Right kidney (tissue), 1 donor: ENCODE results near the gene FHDC1.

ENCODE experiments used
- DNase-seq: peaks from one replicate; pipeline ENCODE4 v3.0.0-alpha.2; 2016

FHDC1 gene

GRCh38 chr4:152936446-152937335 is 568 bp downstream of the FHDC1 start:
- peak; percentile 79 for DNase-seq

- peak; percentile 80 for DNase-seq
Measured at GRCh38 chr4:152937336-152938236, 1.5 kb downstream of the FHDC1 start.

- DNase-seq, result no peak
Measured at GRCh38 chr4:152938237-152938947, 2.3 kb downstream of the FHDC1 start.

DNA sequence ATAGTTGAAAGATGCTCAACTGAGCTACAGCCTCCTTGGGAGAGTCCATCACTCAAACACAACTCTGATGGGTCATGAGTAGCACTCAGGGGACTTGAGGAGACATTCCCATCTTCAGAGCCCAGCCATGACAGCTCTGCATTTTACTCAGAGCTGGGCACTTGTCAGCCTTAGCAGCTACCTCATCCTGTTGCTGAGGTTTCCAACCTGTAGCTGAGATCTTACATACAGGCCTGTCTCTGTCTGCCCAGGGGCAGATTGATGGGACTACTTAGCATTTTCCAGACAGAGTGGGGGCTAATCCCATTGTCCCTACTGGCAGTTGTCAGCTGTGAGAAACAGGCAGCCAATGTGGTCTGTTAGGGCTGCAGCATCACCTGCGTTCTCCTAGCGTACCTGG is 3.5 kb downstream of the FHDC1 start:
- DNase-seq, result no peak

DNA sequence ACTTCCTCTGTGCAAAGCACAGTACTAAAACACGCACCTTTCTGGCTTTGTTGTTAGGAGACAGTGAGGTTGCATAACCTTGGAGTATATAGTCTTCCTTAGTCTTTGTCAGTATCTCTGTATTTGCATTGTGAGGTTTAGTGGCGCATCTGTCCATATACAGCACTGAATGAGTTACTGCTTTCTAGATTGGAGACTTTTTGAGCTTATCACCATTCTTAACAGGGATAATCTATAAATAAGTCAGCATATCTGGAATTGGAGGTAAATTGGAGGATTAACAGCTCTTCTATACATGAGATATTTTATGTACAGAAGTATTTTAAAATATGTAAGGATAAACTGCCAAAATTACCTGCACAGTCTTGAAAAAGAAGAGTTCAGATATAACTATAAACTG is 4.3 kb downstream of the FHDC1 start:
- no peak for DNase-seq

GRCh38 chr4:152941411-152941810 is 5.3 kb downstream of the FHDC1 start:
- DNase-seq, result no peak

DNA sequence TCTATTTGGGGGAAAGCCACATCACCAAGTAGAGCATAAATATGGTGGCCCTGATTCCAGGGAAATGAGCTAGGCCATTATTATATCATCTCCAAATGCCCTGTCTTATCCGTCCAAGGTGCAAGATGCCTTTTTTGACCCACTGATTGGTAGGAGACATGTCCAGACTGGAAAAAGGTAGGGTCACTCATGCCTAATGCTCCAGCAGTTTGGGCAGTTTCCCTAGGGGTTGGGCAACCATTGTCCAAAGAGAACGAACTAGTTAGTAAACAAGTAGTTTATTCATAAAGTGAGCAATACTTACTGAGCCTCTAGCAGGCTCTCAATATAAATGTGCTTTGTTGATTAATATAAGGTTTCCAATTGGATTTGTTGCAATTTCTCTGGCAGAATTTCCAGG is 6.2 kb downstream of the FHDC1 start:
- no peak for DNase-seq

DNA sequence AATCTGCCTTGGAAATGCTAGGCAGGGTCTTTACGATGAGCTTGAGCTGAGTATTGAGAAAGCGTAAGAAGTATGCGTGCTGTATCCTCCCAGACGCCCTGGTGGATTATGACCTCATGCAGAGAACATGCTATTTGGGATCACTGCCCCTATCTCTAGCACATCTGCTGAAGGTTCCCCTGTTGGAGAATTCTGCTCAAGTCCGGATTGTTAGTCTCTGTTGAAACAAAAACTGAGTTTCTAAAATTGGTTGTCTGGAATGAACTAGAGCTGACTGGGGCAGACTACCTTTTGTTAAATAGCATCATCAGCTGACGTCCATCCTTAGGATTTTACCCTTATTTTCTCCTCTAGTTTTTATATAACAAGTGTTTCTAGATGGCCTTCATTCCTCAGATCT is 7.5 kb downstream of the FHDC1 start:
- DNase-seq, result no peak

GRCh38 chr4:152944666-152945320 is 8.7 kb downstream of the FHDC1 start:
- no peak for DNase-seq

DNA sequence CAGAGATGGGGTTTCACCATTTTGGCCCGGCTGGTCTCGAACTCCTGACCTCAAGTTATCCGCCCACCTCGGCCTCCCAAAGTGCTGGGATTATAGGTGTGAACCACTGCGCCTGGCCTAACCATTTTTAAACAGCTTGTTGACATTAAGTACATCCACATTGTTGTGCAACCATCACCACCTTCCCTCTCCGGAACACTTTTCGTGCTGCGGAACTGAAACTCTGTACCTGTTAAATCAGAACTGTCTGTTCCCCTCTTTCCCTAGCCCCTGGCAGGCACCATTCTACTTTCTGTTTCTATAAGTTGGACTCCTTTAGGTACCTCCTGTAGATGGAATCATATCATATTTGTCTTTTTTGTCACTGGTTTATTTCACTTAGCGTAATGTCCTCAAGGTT is 9.5 kb downstream of the FHDC1 start:
- DNase-seq, result no peak

DNA sequence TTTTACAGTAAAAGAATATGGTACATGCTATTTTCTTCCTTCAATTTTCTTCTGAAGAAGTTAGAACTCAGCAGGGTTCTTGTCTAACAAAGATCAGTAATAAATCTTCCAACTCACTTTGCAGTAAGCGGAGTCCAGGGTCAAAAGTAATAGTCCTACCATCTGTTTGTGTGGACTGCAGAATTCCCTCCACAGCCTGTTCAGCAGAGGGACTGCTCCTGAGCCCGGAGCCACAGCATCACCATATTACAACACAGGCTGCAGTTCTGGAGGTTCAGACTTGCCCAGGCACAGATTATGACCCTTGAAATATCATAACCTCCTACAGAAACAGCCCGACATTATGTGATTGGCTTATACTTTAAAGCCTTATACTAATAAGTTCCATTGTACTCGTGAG is 10.3 kb downstream of the FHDC1 start:
- DNase-seq, result no peak

GRCh38 chr4:152947311-152947710 is 11.2 kb downstream of the FHDC1 start:
- no peak for DNase-seq

DNA sequence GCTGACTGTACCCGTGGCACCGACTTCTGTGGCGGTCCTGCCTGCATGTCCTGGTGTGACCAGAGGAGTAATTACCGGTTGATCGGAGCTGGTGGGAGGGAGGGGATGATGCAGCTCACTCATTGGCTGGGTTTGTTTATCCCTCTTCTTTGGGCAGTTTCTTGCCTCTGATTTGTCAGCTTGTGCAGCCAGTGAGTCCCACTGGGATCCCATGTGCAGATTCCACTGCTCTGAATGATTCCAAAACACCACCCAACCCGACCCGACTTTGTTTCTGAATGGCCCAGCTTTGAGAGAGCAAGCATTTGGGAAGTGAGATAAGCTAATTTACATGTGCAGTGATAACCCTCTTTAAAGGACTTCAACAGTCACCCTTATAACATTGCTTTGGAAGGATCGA is 13.8 kb downstream of the FHDC1 start:
- DNase-seq, result no peak

DNA sequence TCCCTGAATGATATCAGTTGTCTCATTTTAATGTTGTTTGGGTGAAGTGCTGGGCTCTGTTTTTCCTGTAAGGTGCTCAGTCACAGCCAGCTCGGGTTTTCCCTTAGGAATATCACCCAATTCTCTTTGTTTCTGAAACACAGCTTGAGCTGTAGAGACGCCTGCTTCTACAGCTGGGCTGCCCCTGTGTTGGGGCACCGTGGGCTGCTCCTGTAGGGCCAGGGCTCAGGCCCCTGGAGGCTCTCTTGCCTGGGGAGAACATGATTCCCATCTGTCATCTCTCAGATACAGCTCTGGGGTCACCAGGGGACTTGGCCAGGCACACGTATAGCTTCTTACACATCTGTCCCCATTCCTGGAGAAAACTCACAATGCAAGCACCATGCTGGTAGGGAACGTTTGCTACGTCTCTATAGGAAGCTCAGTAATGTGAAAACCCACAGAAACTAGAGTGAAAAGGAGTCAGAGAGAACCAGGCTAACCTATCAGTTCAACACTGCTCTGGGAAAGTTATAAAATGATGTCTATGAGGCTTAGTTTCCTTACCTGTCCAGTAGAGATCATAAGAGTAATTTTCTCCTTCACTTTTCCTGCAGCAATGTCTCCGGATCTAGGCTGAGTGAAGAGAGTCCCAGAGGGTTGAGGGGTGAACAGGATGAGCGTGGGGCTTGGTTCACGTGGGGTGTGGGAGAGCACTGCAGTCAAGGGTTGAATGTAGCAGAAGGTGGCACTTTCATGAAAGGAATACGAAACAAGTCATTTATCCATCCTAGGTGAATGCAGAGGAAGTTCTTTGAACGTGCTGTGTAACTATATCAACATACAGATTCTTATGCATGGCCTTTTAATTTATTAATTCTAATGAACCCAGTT is 14.5 kb downstream of the FHDC1 start:
- DNase-seq, result no peak

GRCh38 chr4:152951348-152951747 is 15.2 kb downstream of the FHDC1 start:
- DNase-seq, result peak; percentile 20

- DNase-seq, result no peak
Measured at GRCh38 chr4:152953514-152953913, 17.4 kb downstream of the FHDC1 start.

- no peak for DNase-seq
Measured at GRCh38 chr4:152954741-152955140, 18.6 kb downstream of the FHDC1 start.

DNA sequence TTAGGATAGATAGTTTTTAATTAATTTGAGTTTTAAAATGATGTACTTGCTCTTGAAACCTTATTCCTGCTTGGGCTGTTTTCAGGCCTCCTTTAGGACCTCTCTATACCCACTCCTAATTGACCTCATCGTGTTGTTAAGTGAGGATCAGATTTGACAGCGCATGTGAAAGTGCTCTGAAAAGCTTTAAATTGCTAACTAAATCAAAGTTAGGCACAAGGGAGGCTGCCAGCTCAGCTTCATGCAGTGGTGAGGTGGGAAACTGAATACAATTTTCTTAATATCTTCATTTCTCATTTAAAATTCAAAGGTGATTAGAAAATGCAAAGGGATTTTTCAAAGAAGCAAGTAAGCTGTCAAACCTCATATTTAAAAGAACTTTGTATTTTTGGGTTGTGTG is 20.0 kb downstream of the FHDC1 start:
- DNase-seq, result no peak

- peak; percentile 40 for DNase-seq
Measured at GRCh38 chr4:152956650-152957436, 20.7 kb downstream of the FHDC1 start.

DNA sequence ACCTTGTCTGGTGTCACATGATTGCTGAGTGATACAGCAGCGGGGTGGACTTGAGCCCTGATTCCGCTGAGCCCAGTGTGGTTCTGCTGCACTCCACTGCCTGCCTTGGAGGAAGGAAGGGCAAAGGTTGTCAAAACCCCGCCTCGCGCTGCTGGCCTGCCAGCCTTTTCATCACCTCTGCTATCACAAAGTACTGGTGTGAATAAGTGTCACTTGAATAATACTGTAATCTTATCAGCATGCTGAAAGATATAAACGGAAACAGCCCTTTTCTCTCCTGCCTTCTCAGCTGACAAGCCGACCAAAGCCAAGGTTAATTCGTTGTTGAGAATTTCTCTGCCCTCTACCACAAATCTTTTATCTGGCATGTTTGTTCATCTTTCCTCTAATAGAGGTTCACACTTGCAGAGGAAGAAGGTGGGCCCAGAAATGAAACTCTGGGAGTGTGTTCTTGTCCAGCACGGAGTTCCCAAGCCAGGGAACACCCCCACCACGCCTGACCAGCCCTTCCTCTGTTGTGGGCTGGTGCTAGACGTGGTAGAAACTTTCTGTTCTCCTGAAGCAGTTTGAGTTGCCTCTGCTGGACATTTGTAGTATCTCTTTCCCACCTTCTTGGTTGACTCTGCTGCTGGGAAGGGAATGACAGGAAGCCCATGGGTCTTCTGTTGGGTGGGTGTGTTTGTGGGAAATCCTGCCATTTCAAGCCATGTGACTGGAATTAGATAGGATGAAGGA is 21.5 kb downstream of the FHDC1 start:
- peak; percentile 28 for DNase-seq
